ENCODE results near the gene SND1. TPM values are rescaled to one million over a fixed set of nuclear protein-coding genes. Genes with fewer than 3 reads are reported as not detected.

SND1 gene
- total RNA-seq, 1 experiment from 2014 or later: 218 TPM

DNA sequence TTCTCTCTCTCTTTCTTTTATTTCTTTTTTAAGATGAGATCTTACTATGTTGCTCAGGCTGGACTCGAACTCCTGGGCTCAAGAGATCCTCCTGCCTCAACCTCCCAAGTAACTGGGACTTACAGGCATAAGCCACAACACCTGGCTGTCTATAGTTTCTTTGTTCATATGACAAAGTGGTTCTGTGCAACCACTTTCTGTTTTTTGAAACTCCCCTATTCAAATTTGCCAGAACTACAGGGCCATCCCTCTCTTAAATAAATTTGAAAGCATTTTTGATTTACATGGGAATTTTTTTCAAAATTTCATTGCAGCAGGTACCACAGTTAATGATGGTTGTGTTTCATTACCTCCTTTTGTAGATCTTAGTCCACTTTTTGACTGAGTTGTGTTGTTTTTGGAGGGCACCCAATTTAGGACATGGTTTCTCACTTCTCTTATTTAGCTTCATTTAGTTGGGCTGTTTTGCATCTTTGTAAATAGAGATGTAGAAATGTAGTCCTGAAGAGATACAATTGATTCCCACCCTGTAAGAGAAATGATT, 260.0 kb downstream of the SND1 start:
- no peaks in the 10 kb centered on the region for H4K20me1 ChIP-seq (ENCODE audit: control insufficient read depth, insufficient read depth, insufficient read length)
- H2BK15ac ChIP-seq (ENCODE audit: low read depth, low read length): no peak overlapping the region
- H4K5ac ChIP-seq (ENCODE audit: insufficient read length, low read depth, low read length): no peak overlapping the region
- no peak overlapping the region for H3K56ac ChIP-seq (ENCODE audit: insufficient read length, low read depth, low read length)
- H2BK120ac ChIP-seq (ENCODE audit: low read depth, low read length, poor library complexity, severe bottlenecking): no peak overlapping the region
- H3T11ph ChIP-seq (ENCODE audit: low read length): no peak overlapping the region
- Mint-ChIP-seq H3K27me3 (ENCODE audit: low read depth) (no peaks in the 10 kb centered on the region), H3K9me3 (no peaks in the 10 kb centered on the region), H3K4me1 (peaks cover 15 to 17% of the 10 kb centered on the region in 2 experiments), H3K36me3 (ENCODE audit: insufficient read depth in 1 of 3, low read depth in 3 of 3) (peaks cover 0 to 1% (median 0%) of the 10 kb centered on the region in 3 experiments; a peak in 2 of 7 replicates), H3K27ac (no peak overlapping the region), H3K4me3 (no peak overlapping the region)
- H3K18ac ChIP-seq (ENCODE audit: insufficient read length, low read depth, low read length): no peak overlapping the region
- H3K4me1 ChIP-seq (ENCODE audit: insufficient read depth, low read length): peaks cover 2% of the 10 kb centered on the region; the same call in 1 of the 2 replicates
- H3K79me2 ChIP-seq (ENCODE audit: insufficient read depth, low read length): 0 out of 2 replicates have a peak, but pooled peaks cover 2% of the 10 kb centered on the region
- no peak overlapping the region for H2BK20ac ChIP-seq (ENCODE audit: low read depth, low read length, poor library complexity, severe bottlenecking)
- H3K79me1 ChIP-seq (ENCODE audit: insufficient read depth, low read depth, low read length, poor library complexity, severe bottlenecking): no peaks in the 10 kb centered on the region
- H2AFZ ChIP-seq (ENCODE audit: low read length): no peak overlapping the region
- no peak for DNase-seq
- no peak overlapping the region for H3K4ac ChIP-seq (ENCODE audit: low read depth, low read length)
- no peak overlapping the region for H4K91ac ChIP-seq (ENCODE audit: insufficient read length, low read depth, low read length)
- H3K23me2 ChIP-seq (ENCODE audit: insufficient read length, low read depth, low read length, poor library complexity, severe bottlenecking): no peaks in the 10 kb centered on the region
- H3K14ac ChIP-seq (ENCODE audit: insufficient read depth, low read length): no peak overlapping the region
- H2BK5ac ChIP-seq (ENCODE audit: insufficient read length, low read length): no peak overlapping the region
- H3K9me3 ChIP-seq (ENCODE audit: control insufficient read depth, low read depth, low read length): no peaks in the 10 kb centered on the region
- no peak overlapping the region for H3K27ac ChIP-seq (ENCODE audit: insufficient read length, low read depth, low read length)
- no peak overlapping the region for H2BK12ac ChIP-seq (ENCODE audit: insufficient read length, low read depth, low read length)
- no peak overlapping the region for H4K8ac ChIP-seq (replicated peaks; ENCODE audit: insufficient read length, low read depth, low read length)
- no peak overlapping the region for H3K9ac ChIP-seq (ENCODE audit: extremely low read depth, insufficient read length, low read length)
- WGBS (ENCODE audit: extremely low coverage, insufficient read length, low lambda C conversion rate): no CpG with 5 or more reads among the region's 1 CpG
- no peak overlapping the region for H2AK5ac ChIP-seq (ENCODE audit: insufficient read length, low read length)
- H3K4me2 ChIP-seq (ENCODE audit: insufficient read depth, insufficient read length, low read length): no peak overlapping the region
- TF ChIP-seq CTCF (conservative IDR thresholded peaks at IDR 0.05): no peak
- no peaks in the 10 kb centered on the region for H3K27me3 ChIP-seq (ENCODE audit: insufficient read depth, low read length)
- no peak overlapping the region for H3K23ac ChIP-seq (ENCODE audit: insufficient read length, low read depth, low read length)

Measured in H9 (cell line).